K562 (cell line): ENCODE results near the gene SDK1.

Experiments
- CEBPB ChIP-seq: fragments of 450-650 bp; IDR thresholded peaks from 2 replicates; pipeline ENCODE4 v1.6.1; 2016; ENCODE audit warnings: missing genetic modification characterization, missing compliant biosample characterization
- CTCF ChIP-seq, 3 experiments: IDR thresholded peaks in 2 of 3; conservative IDR thresholded peaks in 1 of 3; 2 replicates each; pipeline ENCODE4 v1.5.1; 2011 to 2012; ENCODE audit warnings: low read length in 3 of 3, mild to moderate bottlenecking in 3 of 3, control low read depth in 2 of 3, improper control_type of control experiment in 1 of 3, inconsistent platforms in 1 of 3, low read depth in 1 of 3, mixed read lengths in 1 of 3, moderate library complexity in 1 of 3; ENCODE audit not compliant: insufficient read depth in 2 of 3
- EZH2 ChIP-seq: IDR thresholded peaks from 2 replicates; pipeline ENCODE4 v1.6.1; 2012; ENCODE audit warnings: low read depth, mild to moderate bottlenecking, inconsistent platforms, low read length, borderline replicate concordance
- FOXK2 ChIP-seq, 2 experiments: fragments of 450-650 bp; IDR thresholded peaks in 1 of 2; conservative IDR thresholded peaks in 1 of 2; 2 replicates each; pipeline ENCODE4 v1.6.1; 2016; ENCODE audit warnings: low read depth in 2 of 2, mild to moderate bottlenecking in 1 of 2
- FOXP4 ChIP-seq: sonication (generic); formaldehyde crosslinking; IDR thresholded peaks from 2 replicates; pipeline ENCODE4 v1.8.0; 2022; ENCODE audit warnings: mild to moderate bottlenecking, missing genetic modification reagents, borderline replicate concordance
- GABPB1 ChIP-seq: sonication (generic); formaldehyde crosslinking; IDR thresholded peaks from 2 replicates; pipeline ENCODE4 v1.8.0; 2022; ENCODE audit warnings: mild to moderate bottlenecking, missing genetic modification reagents
- IRF2 ChIP-seq: sonication (generic); formaldehyde crosslinking; IDR thresholded peaks from 2 replicates; pipeline ENCODE4 v1.8.1; 2022; ENCODE audit warnings: mild to moderate bottlenecking, missing genetic modification reagents
- MAZ ChIP-seq, 2 experiments: fragments of 450-650 bp in 1 of 2; sonication (generic) in 1 of 2; formaldehyde crosslinking; IDR thresholded peaks in 1 of 2; conservative IDR thresholded peaks in 1 of 2; 2 replicates each; pipeline versions ENCODE4 v1.4.0 to v1.5.0; 2020; ENCODE audit warnings: mild to moderate bottlenecking in 1 of 2, missing genetic modification reagents in 1 of 2
- NCOR1 ChIP-seq: fragments of 450-650 bp; IDR thresholded peaks from 2 replicates; pipeline ENCODE4 v1.6.1; 2016; ENCODE audit warnings: mild to moderate bottlenecking, moderate library complexity
- THAP7 ChIP-seq: fragments of 250-450 bp; sonication (Bioruptor Pico); IDR thresholded peaks from 2 replicates; pipeline ENCODE4 v1.5.0; 2021
- ZBTB33 ChIP-seq: sonication (generic); formaldehyde crosslinking; IDR thresholded peaks from 2 replicates; pipeline ENCODE4 v1.8.1; 2023; ENCODE audit warnings: mild to moderate bottlenecking, missing genetic modification reagents
- ZBTB49 ChIP-seq: sonication (generic); formaldehyde crosslinking; IDR thresholded peaks from 2 replicates; pipeline ENCODE4 v1.8.0; 2022; ENCODE audit warnings: missing genetic modification reagents, mild to moderate bottlenecking, borderline replicate concordance
- ZNF121 ChIP-seq: sonication (generic); formaldehyde crosslinking; conservative IDR thresholded peaks from 2 replicates; pipeline ENCODE4 v1.8.0; 2022; ENCODE audit warnings: missing genetic modification reagents

- TF ChIP-seq CEBPB (tag): no peak
- TF ChIP-seq EZH2: no peak
- TF ChIP-seq CTCF (IDR thresholded peaks at IDR 0.05 in 2 of 3, conservative IDR thresholded peaks at IDR 0.05 in 1 of 3; ENCODE audit: insufficient read depth in 2 of 3, low read depth in 1 of 3, low read length in 3 of 3): no peak
- TF ChIP-seq ZBTB33: no peak
- no peak for TF ChIP-seq GABPB1 (CRISPR knock-in tag)
- TF ChIP-seq THAP7 (CRISPR knock-in tag): no peak
- no peak for TF ChIP-seq FOXK2 (conservative IDR thresholded peaks at IDR 0.05 in 1 of 2, IDR thresholded peaks at IDR 0.05 in 1 of 2; ENCODE audit: low read depth in 2 of 2)
- TF ChIP-seq ZNF121 (CRISPR knock-in tag): no peak
- no peak for TF ChIP-seq IRF2 (CRISPR knock-in tag)
- TF ChIP-seq FOXP4 (CRISPR knock-in tag): no peak
- no peak for TF ChIP-seq MAZ (CRISPR knock-in tag; conservative IDR thresholded peaks at IDR 0.05 in 1 of 2, IDR thresholded peaks at IDR 0.05 in 1 of 2)
- no peak for TF ChIP-seq NCOR1
- no peak for TF ChIP-seq ZBTB49 (CRISPR knock-in tag)
Measured at GRCh38 chr7:3520206-3520605, 219.2 kb downstream of the SDK1 start.
